ENCODE results near the gene CADPS2.

Gene CADPS2

DNA sequence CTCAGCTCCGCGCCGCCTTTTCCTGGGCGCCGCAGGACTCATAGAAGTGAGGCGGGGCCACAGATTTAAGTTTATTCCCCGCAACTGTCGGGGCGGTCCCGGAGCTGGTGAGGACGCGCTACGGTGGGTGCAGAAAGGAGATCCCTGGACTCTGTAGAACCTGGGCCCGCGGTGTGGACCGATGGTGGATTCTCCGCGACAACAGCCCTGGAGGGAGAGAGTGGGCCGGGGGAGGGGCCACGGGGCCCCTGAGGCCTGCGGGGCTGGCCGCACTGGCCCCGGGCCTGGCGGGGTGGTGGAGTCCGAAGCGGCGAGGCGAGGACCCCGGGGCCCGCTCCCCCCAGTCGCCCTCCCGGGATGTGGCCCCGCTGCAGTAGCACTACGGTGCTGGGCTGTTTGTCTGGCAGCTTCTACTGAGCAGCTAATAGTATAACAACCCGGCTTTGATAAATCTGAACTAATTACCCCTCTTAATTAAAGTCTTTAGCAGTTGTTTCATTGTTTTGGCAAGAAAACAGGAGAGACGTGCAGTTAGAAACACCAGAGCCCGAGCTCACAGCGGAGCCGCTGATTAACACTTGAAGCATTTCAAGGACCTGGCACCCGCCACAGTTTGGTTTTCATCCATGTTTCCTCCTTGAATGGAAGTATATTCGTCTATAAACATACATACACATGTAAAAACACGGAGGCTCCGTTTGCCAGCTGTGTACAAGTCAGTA, 585.9 kb downstream of the CADPS2 start:
- no peak for ATAC-seq
- no peak for TF ChIP-seq SNAI2 (CRISPR knock-in tag; IDR thresholded peaks at IDR 0.05)

DNA sequence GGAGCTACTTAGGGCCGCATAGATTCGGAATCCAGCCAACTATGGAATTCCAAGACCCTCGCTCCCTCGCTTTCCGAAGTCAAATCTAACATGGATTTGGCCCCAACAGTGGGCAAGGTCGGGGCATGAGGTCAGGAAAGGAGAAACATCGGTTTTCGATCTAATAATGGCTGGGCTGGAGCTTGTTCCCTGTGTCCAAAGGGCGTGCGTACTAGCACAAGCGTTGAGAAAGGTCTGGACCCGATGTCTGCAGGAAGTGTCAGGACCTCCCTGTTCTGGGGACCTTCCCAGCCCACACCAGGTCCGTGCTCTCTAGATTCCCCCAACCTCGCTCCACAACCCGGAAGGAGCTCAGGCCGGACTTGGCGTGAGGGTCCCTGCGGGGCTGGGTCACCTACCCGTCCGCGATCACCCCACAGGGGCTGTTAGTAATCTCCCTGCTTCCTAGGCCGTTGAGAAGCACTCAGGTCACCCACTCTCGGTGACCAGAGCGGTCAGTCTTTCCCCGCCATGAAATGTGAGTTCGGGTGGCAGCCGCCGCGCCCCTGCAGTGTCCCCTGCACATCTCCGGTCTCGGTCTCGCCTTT, 586.5 kb downstream of the CADPS2 start:
- TF ChIP-seq RARB (CRISPR knock-in tag; IDR thresholded peaks at IDR 0.05) (no peak), SNAI2 (CRISPR knock-in tag; IDR thresholded peaks at IDR 0.05) (no peak), GLIS3 (CRISPR knock-in tag; IDR thresholded peaks at IDR 0.05) (no peak), ZFP3 (CRISPR knock-in tag; IDR thresholded peaks at IDR 0.05) (no peak), ZFP30 (CRISPR knock-in tag; IDR thresholded peaks at IDR 0.05) (no peak), TOX (CRISPR knock-in tag; IDR thresholded peaks at IDR 0.05; ENCODE audit: borderline replicate concordance) (no peak), BACH2 (CRISPR knock-in tag; IDR thresholded peaks at IDR 0.05; ENCODE audit: borderline replicate concordance) (no peak), ZNF565 (CRISPR knock-in tag; conservative IDR thresholded peaks at IDR 0.05; ENCODE audit: low read depth) (no peak), ARNTL (CRISPR knock-in tag; IDR thresholded peaks at IDR 0.05; ENCODE audit: borderline replicate concordance, low read depth) (no peak), TCF4 (CRISPR knock-in tag; IDR thresholded peaks at IDR 0.05; ENCODE audit: borderline replicate concordance) (no peak), CSDC2 (CRISPR knock-in tag; IDR thresholded peaks at IDR 0.05) (no peak)
- TF ChIP-seq, protein P1, sequence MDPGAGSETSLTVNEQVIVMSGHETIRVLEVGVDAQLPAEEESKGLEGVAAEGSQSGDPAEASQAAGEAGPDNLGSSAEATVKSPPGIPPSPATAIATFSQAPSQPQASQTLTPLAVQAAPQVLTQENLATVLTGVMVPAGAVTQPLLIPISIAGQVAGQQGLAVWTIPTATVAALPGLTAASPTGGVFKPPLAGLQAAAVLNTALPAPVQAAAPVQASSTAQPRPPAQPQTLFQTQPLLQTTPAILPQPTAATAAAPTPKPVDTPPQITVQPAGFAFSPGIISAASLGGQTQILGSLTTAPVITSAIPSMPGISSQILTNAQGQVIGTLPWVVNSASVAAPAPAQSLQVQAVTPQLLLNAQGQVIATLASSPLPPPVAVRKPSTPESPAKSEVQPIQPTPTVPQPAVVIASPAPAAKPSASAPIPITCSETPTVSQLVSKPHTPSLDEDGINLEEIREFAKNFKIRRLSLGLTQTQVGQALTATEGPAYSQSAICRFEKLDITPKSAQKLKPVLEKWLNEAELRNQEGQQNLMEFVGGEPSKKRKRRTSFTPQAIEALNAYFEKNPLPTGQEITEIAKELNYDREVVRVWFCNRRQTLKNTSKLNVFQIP (CRISPR knock-in tag; IDR thresholded peaks at IDR 0.05; ENCODE audit: borderline replicate concordance, low read depth) = no peak
- TF ChIP-seq, protein P2, sequence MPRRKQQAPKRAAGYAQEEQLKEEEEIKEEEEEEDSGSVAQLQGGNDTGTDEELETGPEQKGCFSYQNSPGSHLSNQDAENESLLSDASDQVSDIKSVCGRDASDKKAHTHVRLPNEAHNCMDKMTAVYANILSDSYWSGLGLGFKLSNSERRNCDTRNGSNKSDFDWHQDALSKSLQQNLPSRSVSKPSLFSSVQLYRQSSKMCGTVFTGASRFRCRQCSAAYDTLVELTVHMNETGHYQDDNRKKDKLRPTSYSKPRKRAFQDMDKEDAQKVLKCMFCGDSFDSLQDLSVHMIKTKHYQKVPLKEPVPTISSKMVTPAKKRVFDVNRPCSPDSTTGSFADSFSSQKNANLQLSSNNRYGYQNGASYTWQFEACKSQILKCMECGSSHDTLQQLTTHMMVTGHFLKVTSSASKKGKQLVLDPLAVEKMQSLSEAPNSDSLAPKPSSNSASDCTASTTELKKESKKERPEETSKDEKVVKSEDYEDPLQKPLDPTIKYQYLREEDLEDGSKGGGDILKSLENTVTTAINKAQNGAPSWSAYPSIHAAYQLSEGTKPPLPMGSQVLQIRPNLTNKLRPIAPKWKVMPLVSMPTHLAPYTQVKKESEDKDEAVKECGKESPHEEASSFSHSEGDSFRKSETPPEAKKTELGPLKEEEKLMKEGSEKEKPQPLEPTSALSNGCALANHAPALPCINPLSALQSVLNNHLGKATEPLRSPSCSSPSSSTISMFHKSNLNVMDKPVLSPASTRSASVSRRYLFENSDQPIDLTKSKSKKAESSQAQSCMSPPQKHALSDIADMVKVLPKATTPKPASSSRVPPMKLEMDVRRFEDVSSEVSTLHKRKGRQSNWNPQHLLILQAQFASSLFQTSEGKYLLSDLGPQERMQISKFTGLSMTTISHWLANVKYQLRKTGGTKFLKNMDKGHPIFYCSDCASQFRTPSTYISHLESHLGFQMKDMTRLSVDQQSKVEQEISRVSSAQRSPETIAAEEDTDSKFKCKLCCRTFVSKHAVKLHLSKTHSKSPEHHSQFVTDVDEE (CRISPR knock-in tag; IDR thresholded peaks at IDR 0.05) = no peak
- TF ChIP-seq, protein P3, sequence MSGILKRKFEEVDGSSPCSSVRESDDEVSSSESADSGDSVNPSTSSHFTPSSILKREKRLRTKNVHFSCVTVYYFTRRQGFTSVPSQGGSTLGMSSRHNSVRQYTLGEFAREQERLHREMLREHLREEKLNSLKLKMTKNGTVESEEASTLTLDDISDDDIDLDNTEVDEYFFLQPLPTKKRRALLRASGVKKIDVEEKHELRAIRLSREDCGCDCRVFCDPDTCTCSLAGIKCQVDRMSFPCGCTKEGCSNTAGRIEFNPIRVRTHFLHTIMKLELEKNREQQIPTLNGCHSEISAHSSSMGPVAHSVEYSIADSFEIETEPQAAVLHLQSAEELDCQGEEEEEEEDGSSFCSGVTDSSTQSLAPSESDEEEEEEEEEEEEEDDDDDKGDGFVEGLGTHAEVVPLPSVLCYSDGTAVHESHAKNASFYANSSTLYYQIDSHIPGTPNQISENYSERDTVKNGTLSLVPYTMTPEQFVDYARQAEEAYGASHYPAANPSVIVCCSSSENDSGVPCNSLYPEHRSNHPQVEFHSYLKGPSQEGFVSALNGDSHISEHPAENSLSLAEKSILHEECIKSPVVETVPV (CRISPR knock-in tag; IDR thresholded peaks at IDR 0.05) = no peak
- TF ChIP-seq, protein P4, sequence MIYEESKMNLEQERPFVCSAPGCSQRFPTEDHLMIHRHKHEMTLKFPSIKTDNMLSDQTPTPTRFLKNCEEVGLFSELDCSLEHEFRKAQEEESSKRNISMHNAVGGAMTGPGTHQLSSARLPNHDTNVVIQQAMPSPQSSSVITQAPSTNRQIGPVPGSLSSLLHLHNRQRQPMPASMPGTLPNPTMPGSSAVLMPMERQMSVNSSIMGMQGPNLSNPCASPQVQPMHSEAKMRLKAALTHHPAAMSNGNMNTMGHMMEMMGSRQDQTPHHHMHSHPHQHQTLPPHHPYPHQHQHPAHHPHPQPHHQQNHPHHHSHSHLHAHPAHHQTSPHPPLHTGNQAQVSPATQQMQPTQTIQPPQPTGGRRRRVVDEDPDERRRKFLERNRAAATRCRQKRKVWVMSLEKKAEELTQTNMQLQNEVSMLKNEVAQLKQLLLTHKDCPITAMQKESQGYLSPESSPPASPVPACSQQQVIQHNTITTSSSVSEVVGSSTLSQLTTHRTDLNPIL (CRISPR knock-in tag; IDR thresholded peaks at IDR 0.05; ENCODE audit: low read depth) = no peak
- TF ChIP-seq, protein P5, sequence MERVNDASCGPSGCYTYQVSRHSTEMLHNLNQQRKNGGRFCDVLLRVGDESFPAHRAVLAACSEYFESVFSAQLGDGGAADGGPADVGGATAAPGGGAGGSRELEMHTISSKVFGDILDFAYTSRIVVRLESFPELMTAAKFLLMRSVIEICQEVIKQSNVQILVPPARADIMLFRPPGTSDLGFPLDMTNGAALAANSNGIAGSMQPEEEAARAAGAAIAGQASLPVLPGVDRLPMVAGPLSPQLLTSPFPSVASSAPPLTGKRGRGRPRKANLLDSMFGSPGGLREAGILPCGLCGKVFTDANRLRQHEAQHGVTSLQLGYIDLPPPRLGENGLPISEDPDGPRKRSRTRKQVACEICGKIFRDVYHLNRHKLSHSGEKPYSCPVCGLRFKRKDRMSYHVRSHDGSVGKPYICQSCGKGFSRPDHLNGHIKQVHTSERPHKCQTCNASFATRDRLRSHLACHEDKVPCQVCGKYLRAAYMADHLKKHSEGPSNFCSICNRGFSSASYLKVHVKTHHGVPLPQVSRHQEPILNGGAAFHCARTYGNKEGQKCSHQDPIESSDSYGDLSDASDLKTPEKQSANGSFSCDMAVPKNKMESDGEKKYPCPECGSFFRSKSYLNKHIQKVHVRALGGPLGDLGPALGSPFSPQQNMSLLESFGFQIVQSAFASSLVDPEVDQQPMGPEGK (CRISPR knock-in tag; IDR thresholded peaks at IDR 0.05; ENCODE audit: borderline replicate concordance) = no peak
- no peak for ATAC-seq

DNA sequence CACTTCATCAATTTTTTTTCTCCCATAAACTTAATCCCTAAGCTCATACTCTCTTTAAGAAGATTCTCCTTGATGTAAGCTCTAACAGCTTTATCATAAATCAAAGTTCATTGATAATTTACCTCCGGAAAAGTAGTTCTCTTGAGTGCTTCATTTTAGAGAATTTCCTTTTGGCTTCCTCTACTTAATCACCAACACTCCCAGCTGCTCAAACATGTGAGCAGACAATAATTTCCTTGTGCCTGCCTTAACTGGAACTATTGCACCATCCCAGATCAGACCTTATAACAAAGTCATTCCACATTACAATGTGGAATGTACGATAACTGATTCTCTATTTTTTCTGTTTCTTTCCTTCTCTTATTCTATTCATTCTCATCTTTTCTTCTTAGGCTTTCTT, 587.6 kb downstream of the CADPS2 start:
- ATAC-seq = no peak
- TF ChIP-seq OSR1 (CRISPR knock-in tag; IDR thresholded peaks at IDR 0.05) (no peak), PPARA (CRISPR knock-in tag; IDR thresholded peaks at IDR 0.05; ENCODE audit: borderline replicate concordance) (no peak), ZNF565 (CRISPR knock-in tag; conservative IDR thresholded peaks at IDR 0.05; ENCODE audit: low read depth) (no peak), ZFP30 (CRISPR knock-in tag; IDR thresholded peaks at IDR 0.05) (no peak), ARNTL (CRISPR knock-in tag; IDR thresholded peaks at IDR 0.05; ENCODE audit: borderline replicate concordance, low read depth) (no peak), RARB (CRISPR knock-in tag; IDR thresholded peaks at IDR 0.05) (no peak), ISL1 (CRISPR knock-in tag; IDR thresholded peaks at IDR 0.05) (no peak), SNAI2 (CRISPR knock-in tag; IDR thresholded peaks at IDR 0.05) (no peak)
- TF ChIP-seq, protein P4 (CRISPR knock-in tag; IDR thresholded peaks at IDR 0.05; ENCODE audit: low read depth) = no peak
- TF ChIP-seq, protein P1 (CRISPR knock-in tag; IDR thresholded peaks at IDR 0.05; ENCODE audit: borderline replicate concordance, low read depth) = no peak
- TF ChIP-seq, protein P3 (CRISPR knock-in tag; IDR thresholded peaks at IDR 0.05) = no peak

Measured in SK-N-SH treated with all-trans-retinoic acid at 6 μM for 48 hours (cell line).